GM12872 (cell line): ENCODE measurements around the gene DLD.

Source experiments
- CTCF ChIP-seq: IDR thresholded peaks from 3 replicates; pipeline ENCODE4 v1.5.1; 2011; ENCODE audit warnings: low read depth, mild to moderate bottlenecking, low read length, moderate library complexity; ENCODE audit not compliant: insufficient read depth

DLD gene

DNA sequence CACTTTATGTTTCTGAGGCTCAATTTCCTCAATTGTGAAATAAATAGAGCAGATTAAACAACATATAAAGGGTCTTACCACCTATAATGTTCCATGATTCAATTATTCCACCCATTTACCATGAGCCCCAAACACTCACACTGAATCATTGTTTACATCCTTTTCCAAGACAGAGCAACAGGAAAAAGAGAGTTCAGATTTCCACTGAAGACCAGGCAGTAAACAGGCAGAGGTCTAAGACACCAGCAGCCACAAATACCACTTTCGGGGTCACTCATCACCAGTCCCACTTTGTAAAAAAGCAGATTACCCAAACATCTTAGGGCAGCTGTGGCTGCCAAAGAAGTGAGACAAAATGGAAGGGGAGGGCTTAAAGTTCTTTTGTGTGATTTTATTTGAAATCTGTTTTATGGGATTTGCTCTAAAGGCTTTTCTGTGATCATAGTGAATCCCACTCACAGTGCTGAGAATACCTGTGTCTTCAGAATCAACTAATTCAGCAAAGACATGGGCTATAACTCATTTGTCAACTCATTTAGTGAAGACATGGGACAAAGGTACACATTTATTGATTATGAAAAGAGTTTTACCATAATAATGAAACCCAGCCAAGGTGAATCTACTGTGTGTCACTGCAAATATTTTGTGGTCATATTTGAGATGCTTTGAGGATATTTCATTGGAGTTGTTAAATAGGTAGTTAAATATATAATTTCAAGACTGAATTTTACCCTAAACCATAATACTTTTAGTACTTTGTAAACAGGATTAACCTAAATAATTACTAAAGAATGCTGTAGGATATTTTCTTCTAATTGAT, 24.8 kb upstream of the DLD start:
- no peak for TF ChIP-seq CTCF

- TF ChIP-seq CTCF = no peak
These were observed 23.0 kb upstream of the DLD start for GRCh38 chr7:107867858-107868466.

- TF ChIP-seq CTCF = no peak
These were observed 20.5 kb upstream of the DLD start for GRCh38 chr7:107870427-107871000.

DNA sequence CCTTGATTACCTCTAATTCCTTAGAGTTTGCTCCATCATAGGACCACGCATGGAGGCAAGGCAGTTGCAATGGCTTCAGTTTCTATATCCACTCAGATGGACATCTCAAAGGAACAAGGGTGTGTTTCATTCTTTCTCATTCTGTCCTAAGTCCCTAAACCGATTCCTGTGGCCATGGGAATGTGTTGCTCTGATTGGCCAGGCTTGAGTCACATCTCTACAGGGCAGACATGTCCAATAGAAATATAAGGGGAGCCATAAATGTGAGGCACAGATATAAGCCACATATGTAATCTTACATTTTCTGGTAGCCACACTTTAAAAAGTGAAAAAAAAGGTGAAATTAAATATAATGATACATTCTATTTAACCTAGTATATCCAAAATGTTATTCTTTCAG, 16.9 kb upstream of the DLD start:
- no peak for TF ChIP-seq CTCF

DNA sequence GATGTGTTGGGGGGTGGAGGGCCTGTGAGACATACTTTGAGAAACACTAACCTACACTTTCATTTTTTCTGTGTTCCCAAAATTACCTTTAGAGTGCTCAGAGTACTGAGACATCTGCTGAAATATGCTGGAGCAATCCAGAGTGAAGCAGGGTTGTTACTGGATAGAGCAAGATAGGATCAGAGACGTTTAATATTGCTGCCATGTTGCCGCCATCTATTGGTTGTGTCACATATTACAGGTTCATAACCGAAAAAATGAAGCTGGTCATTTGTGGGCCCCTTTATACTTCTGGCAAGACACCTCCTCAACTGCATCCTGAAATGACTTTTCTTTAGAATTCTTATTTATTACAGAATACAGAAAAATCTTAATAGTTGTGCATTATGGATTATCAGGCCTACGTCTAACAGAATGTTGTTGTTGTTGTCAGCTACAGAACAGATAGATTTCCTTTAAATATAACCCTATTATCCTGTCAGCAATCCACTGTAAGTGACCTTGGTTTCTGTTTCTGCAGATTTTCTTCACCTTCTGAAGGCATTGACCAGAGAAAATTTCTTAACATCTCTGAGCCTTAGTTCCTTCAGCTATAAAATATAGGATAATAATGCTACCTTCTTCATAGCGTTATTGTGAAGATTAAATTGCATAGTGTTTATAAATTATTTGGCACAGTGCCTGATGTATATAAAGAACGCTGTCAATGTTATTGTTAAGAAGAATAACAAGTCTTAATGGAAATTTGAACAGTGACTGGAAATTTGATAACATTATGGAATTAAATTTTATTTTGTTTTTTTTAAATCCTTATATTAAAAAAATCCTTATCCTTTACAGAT, 16.2 kb upstream of the DLD start:
- peak; percentile 75 for TF ChIP-seq CTCF

- no peak for TF ChIP-seq CTCF
These were observed 14.1 kb upstream of the DLD start for GRCh38 chr7:107876916-107877315.
